Endothelial cell (in vitro differentiated cells): Measurements from ENCODE around the gene NCBP1. TPM values are rescaled to one million over a fixed set of nuclear protein-coding genes. Genes with fewer than 3 reads are reported as not detected.
"Not testable (repeated sequence)": the region's sequence is repeated elsewhere in the genome, so short reads cannot be mapped to it uniquely, and the experiment has no call there.

Experiments
- DNase-seq: peaks from one replicate; pipeline ENCODE4 v3.0.0; 2021; ENCODE audit warnings: low spot score
- H3K27ac Mint-ChIP-seq: one replicate; pipeline ENCODE4 v1.8.0; 2021; ENCODE audit warnings: mixed read lengths, inconsistent platforms; ENCODE audit not compliant: unreplicated experiment
- H3K27me3 Mint-ChIP-seq: one replicate; pipeline ENCODE4 v1.8.0; 2021; ENCODE audit warnings: mild to moderate bottlenecking, moderate library complexity, mixed read lengths, inconsistent platforms; ENCODE audit not compliant: unreplicated experiment
- H3K36me3 Mint-ChIP-seq: one replicate; pipeline ENCODE4 v1.8.0; 2021; ENCODE audit warnings: mild to moderate bottlenecking, low read depth, mixed read lengths, inconsistent platforms; ENCODE audit not compliant: unreplicated experiment
- H3K4me1 Mint-ChIP-seq: one replicate; pipeline ENCODE4 v1.8.0; 2021; ENCODE audit warnings: mild to moderate bottlenecking, mixed read lengths, inconsistent platforms; ENCODE audit not compliant: unreplicated experiment
- H3K4me3 Mint-ChIP-seq: one replicate; pipeline ENCODE4 v1.8.0; 2021; ENCODE audit warnings: mild to moderate bottlenecking, mixed read lengths, inconsistent platforms; ENCODE audit not compliant: unreplicated experiment
- H3K9me3 Mint-ChIP-seq: one replicate; pipeline ENCODE4 v1.8.0; 2021; ENCODE audit warnings: mixed read lengths, inconsistent platforms; ENCODE audit not compliant: unreplicated experiment
- CTCF ChIP-seq: fragments of 200-600 bp; sonication (generic); IDR thresholded peaks from one replicate; pipeline ENCODE4 v1.5.0; 2021; ENCODE audit warnings: antibody characterized with exemption; ENCODE audit not compliant: unreplicated experiment
- total RNA-seq: library from RNA; stranded (reverse); fragmentation: NEBNext Ultra II Directional; extraction: Animal tissue kit (Norgen Biotek cat#: 25700); gene quantifications from one replicate; pipeline ENCODE4 v1.2.1, GENCODE V29; 2021; ENCODE audit not compliant: unreplicated experiment

Gene NCBP1
- total RNA-seq, 1 donor from 2014 or later: 34.6 TPM

GRCh38 chr9:97615439-97616072 lies 18.1 kb upstream of the NCBP1 start:
- peak; percentile 67 for DNase-seq
- H3K4me1 Mint-ChIP-seq: peaks cover 2% of the 10 kb centered on the region
- no peak overlapping the region for H3K4me3 Mint-ChIP-seq
- peak; percentile 88 for TF ChIP-seq CTCF
- H3K27ac Mint-ChIP-seq: no peak overlapping the region
- no peaks in the 10 kb centered on the region for H3K9me3 Mint-ChIP-seq
- H3K27me3 Mint-ChIP-seq: no peaks in the 10 kb centered on the region
- peaks cover 9% of the 10 kb centered on the region for H3K36me3 Mint-ChIP-seq

GRCh38 chr9:97617939-97618416 lies 15.6 kb upstream of the NCBP1 start:
- DNase-seq: no peak
- no peak overlapping the region for H3K4me3 Mint-ChIP-seq
- H3K36me3 Mint-ChIP-seq: peaks cover 29% of the 10 kb centered on the region
- TF ChIP-seq CTCF: no peak
- no peaks in the 10 kb centered on the region for H3K4me1 Mint-ChIP-seq
- peaks cover under 1% of the 10 kb centered on the region for H3K9me3 Mint-ChIP-seq
- no peak overlapping the region for H3K27ac Mint-ChIP-seq
- no peaks in the 10 kb centered on the region for H3K27me3 Mint-ChIP-seq

GRCh38 chr9:97620063-97620462 lies 13.6 kb upstream of the NCBP1 start:
- peaks cover 45% of the 10 kb centered on the region for H3K36me3 Mint-ChIP-seq
- not testable (repeated sequence) for H3K27ac Mint-ChIP-seq, H3K4me1 Mint-ChIP-seq, H3K9me3 Mint-ChIP-seq, DNase-seq, H3K27me3 Mint-ChIP-seq, H3K4me3 Mint-ChIP-seq

GRCh38 chr9:97622483-97622882 lies 11.1 kb upstream of the NCBP1 start:
- H3K36me3 Mint-ChIP-seq: peaks cover 45% of the 10 kb centered on the region
- not testable (repeated sequence) for H3K27me3 Mint-ChIP-seq, H3K9me3 Mint-ChIP-seq, H3K4me1 Mint-ChIP-seq, H3K4me3 Mint-ChIP-seq, H3K27ac Mint-ChIP-seq, DNase-seq

GRCh38 chr9:97623946-97624345 lies 9.7 kb upstream of the NCBP1 start:
- H3K27me3 Mint-ChIP-seq: no peaks in the 10 kb centered on the region
- H3K4me1 Mint-ChIP-seq: no peaks in the 10 kb centered on the region
- DNase-seq: no peak
- H3K36me3 Mint-ChIP-seq: peaks cover 45% of the 10 kb centered on the region
- peak overlapping the region; percentile 17 for H3K4me3 Mint-ChIP-seq
- H3K9me3 Mint-ChIP-seq: peaks cover 4% of the 10 kb centered on the region
- H3K27ac Mint-ChIP-seq: no peak overlapping the region
- TF ChIP-seq CTCF: no peak

- Mint-ChIP-seq H3K4me3 (no peak overlapping the region), H3K9me3 (peaks cover 4% of the 10 kb centered on the region), H3K27ac (no peak overlapping the region), H3K4me1 (no peaks in the 10 kb centered on the region), H3K27me3 (peaks cover 1% of the 10 kb centered on the region), H3K36me3 (peaks cover 39% of the 10 kb centered on the region)
- no peak for TF ChIP-seq CTCF
- DNase-seq: no peak
Measured at GRCh38 chr9:97625620-97626019, 8.0 kb upstream of the NCBP1 start.
